H9 (cell line): Measurements from ENCODE around the gene CENPA. TPM values are rescaled to one million over a fixed set of nuclear protein-coding genes. Genes with fewer than 3 reads are reported as not detected.

ENCODE experiments used
- DNase-seq: peaks from one replicate; pipeline ENCODE4 v3.0.0-alpha.2; 2017
- H2AFZ ChIP-seq: one replicate; pipeline ENCODE4 v1.6.1; 2013; ENCODE audit warnings: mild to moderate bottlenecking, low read length, control low read depth, moderate library complexity
- H2AK5ac ChIP-seq: 2 replicates; pipeline ENCODE4 v1.6.1; 2013; ENCODE audit warnings: low read length, control low read depth, mixed read lengths; ENCODE audit not compliant: insufficient read length
- H2BK120ac ChIP-seq: one replicate; pipeline ENCODE4 v1.6.1; 2013; ENCODE audit warnings: low read depth, mild to moderate bottlenecking, low read length, control low read depth, inconsistent platforms; ENCODE audit not compliant: poor library complexity, severe bottlenecking
- H2BK12ac ChIP-seq: 2 replicates; pipeline ENCODE4 v1.6.1; 2013; ENCODE audit warnings: low read length, control low read depth, mixed read lengths, low read depth; ENCODE audit not compliant: insufficient read length
- H2BK15ac ChIP-seq: 2 replicates; pipeline ENCODE4 v1.6.1; 2013; ENCODE audit warnings: low read depth, low read length, control low read depth
- H2BK20ac ChIP-seq: one replicate; pipeline ENCODE4 v1.6.1; 2013; ENCODE audit warnings: low read depth, mild to moderate bottlenecking, low read length, control low read depth, inconsistent platforms; ENCODE audit not compliant: poor library complexity, severe bottlenecking
- H2BK5ac ChIP-seq: 2 replicates; pipeline ENCODE4 v1.6.1; 2013; ENCODE audit warnings: low read length, control low read depth, mixed read lengths; ENCODE audit not compliant: insufficient read length
- H3K14ac ChIP-seq: 2 replicates; pipeline ENCODE4 v1.6.1; 2013; ENCODE audit warnings: low read length, control low read depth; ENCODE audit not compliant: insufficient read depth
- H3K18ac ChIP-seq: 2 replicates; pipeline ENCODE4 v1.6.1; 2013; ENCODE audit warnings: low read depth, mild to moderate bottlenecking, mixed read lengths, low read length, control low read depth; ENCODE audit not compliant: insufficient read length
- H3K23ac ChIP-seq: 2 replicates; pipeline ENCODE4 v1.6.1; 2013; ENCODE audit warnings: low read length, control low read depth, mixed read lengths, low read depth; ENCODE audit not compliant: insufficient read length
- H3K23me2 ChIP-seq: 2 replicates; pipeline ENCODE4 v1.6.1; 2013; ENCODE audit warnings: low read depth, mild to moderate bottlenecking, mixed read lengths, low read length, control low read depth; ENCODE audit not compliant: insufficient read length, poor library complexity, severe bottlenecking
- H3K27ac ChIP-seq: 2 replicates; pipeline ENCODE4 v1.5.1; 2013; ENCODE audit warnings: low read length, control low read depth, mixed read lengths, low read depth; ENCODE audit not compliant: insufficient read length
- H3K27me3 ChIP-seq: 2 replicates; pipeline ENCODE4 v1.6.1; 2013; ENCODE audit warnings: low read length, control low read depth, inconsistent platforms; ENCODE audit not compliant: insufficient read depth
- H3K4ac ChIP-seq: 2 replicates; pipeline ENCODE4 v1.6.1; 2013; ENCODE audit warnings: low read depth, mild to moderate bottlenecking, control low read depth, inconsistent platforms, low read length, moderate library complexity
- H3K4me1 ChIP-seq: 2 replicates; pipeline ENCODE4 v1.6.1; 2013; ENCODE audit warnings: low read length, control low read depth, inconsistent platforms; ENCODE audit not compliant: insufficient read depth
- H3K4me2 ChIP-seq: 2 replicates; pipeline ENCODE4 v1.6.1; 2013; ENCODE audit warnings: low read length, control low read depth, mixed read lengths; ENCODE audit not compliant: insufficient read length, insufficient read depth
- H3K56ac ChIP-seq: 2 replicates; pipeline ENCODE4 v1.6.1; 2013; ENCODE audit warnings: low read depth, mild to moderate bottlenecking, mixed read lengths, low read length, control low read depth; ENCODE audit not compliant: insufficient read length
- H3K79me1 ChIP-seq: 2 replicates; pipeline ENCODE4 v1.6.1; 2013; ENCODE audit warnings: low read depth, mild to moderate bottlenecking, moderate library complexity, low read length, control low read depth, inconsistent platforms; ENCODE audit not compliant: insufficient read depth, poor library complexity, severe bottlenecking
- H3K79me2 ChIP-seq: 2 replicates; pipeline ENCODE4 v1.6.1; 2013; ENCODE audit warnings: low read length, control low read depth, inconsistent platforms; ENCODE audit not compliant: insufficient read depth
- H3K9ac ChIP-seq: 2 replicates; pipeline ENCODE4 v1.6.1; 2013; ENCODE audit warnings: low read length, control low read depth, mixed read lengths; ENCODE audit not compliant: insufficient read length; ENCODE audit errors: extremely low read depth
- H3K9me3 ChIP-seq: one replicate; pipeline ENCODE4 v1.6.1; 2013; ENCODE audit warnings: low read depth, low read length, inconsistent platforms; ENCODE audit not compliant: control insufficient read depth
- H3T11ph ChIP-seq: one replicate; pipeline ENCODE4 v1.6.1; 2013; ENCODE audit warnings: mild to moderate bottlenecking, low read length, control low read depth, inconsistent platforms
- H4K20me1 ChIP-seq: one replicate; pipeline ENCODE4 v1.6.1; 2013; ENCODE audit not compliant: control insufficient read depth, insufficient read length, insufficient read depth
- H4K5ac ChIP-seq: 2 replicates; pipeline ENCODE4 v1.6.1; 2013; ENCODE audit warnings: low read depth, mild to moderate bottlenecking, mixed read lengths, low read length, control low read depth; ENCODE audit not compliant: insufficient read length
- H4K8ac ChIP-seq: replicated peaks from 2 replicates; pipeline ENCODE4 v1.6.1; 2013; ENCODE audit warnings: low read length, control low read depth, mixed read lengths, low read depth; ENCODE audit not compliant: insufficient read length
- H4K91ac ChIP-seq: 2 replicates; pipeline ENCODE4 v1.6.1; 2013; ENCODE audit warnings: low read depth, mild to moderate bottlenecking, moderate library complexity, mixed read lengths, low read length, control low read depth; ENCODE audit not compliant: insufficient read length
- H3K27ac Mint-ChIP-seq, 3 experiments: 2 replicates in 2 of 3; 3 replicates in 1 of 3; pipeline ENCODE4 v1.8.0; 2020 to 2021; ENCODE audit warnings: mixed read lengths in 3 of 3, mild to moderate bottlenecking in 1 of 3, moderate library complexity in 1 of 3
- H3K27me3 Mint-ChIP-seq: 2 replicates; pipeline ENCODE4 v1.8.0; 2021; ENCODE audit warnings: low read depth, mild to moderate bottlenecking, moderate library complexity, mixed read lengths
- H3K36me3 Mint-ChIP-seq, 3 experiments: 2 replicates in 2 of 3; 3 replicates in 1 of 3; pipeline ENCODE4 v1.8.0; 2020 to 2021; ENCODE audit warnings: low read depth in 3 of 3, mixed read lengths in 3 of 3; ENCODE audit not compliant: insufficient read depth in 1 of 3
- H3K4me1 Mint-ChIP-seq, 2 experiments: 2 replicates each; pipeline ENCODE4 v1.8.0; 2020; ENCODE audit warnings: mixed read lengths in 2 of 2
- H3K4me3 Mint-ChIP-seq, 2 experiments: 2 replicates in 1 of 2; 3 replicates in 1 of 2; pipeline ENCODE4 v1.8.0; 2020 to 2021; ENCODE audit warnings: mild to moderate bottlenecking in 2 of 2, mixed read lengths in 2 of 2, moderate library complexity in 1 of 2
- H3K9me3 Mint-ChIP-seq, 2 experiments: 2 replicates in 1 of 2; 3 replicates in 1 of 2; pipeline ENCODE4 v1.8.0; 2020; ENCODE audit warnings: mild to moderate bottlenecking in 2 of 2, mixed read lengths in 2 of 2, moderate library complexity in 1 of 2
- WGBS: extraction: QIAGEN DNeasy Blood & Tissue Kit; methylation state at CpG from one replicate; pipeline ENCODE4 v1.1.7; 2013; ENCODE audit warnings: missing lambda C conversion rate, low lambda C conversion rate, mixed read lengths; ENCODE audit not compliant: insufficient read length; ENCODE audit errors: extremely low coverage; 5-methylcytosine and 5-hydroxymethylcytosine counted together
- total RNA-seq: library from RNA; stranded (reverse); gene quantifications from 2 replicates; pipeline ENCODE4 v1.2.1, GENCODE V29; 2021
- TF ChIP-seq, protein P1 (sequence below): fragments of 200-600 bp; sonication (generic); conservative IDR thresholded peaks from 3 replicates; pipeline ENCODE4 v1.8.0; 2021; ENCODE audit warnings: antibody characterized with exemption, mild to moderate bottlenecking

Gene CENPA
- total RNA-seq, 1 experiment from 2014 or later: 19.3 TPM

DNA sequence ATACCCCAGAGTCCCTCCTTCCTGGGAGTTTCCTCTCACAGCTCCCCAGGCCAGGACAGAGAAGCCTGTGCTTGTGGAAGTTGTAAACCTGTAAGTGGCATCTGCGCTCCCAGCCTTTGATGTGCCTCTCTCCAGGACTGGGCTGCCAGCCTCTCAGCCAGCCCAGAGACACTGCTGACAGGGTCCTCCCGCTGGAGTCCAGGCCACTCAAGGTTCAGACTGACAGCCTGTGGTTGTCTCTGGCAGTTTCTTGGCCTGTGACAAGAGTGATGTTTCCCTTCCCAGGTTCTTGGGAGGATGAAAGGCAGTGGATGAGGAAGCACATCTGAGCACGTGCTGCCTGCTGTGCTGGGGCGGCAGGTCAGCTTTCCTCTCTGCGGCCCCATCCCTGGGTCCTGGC, 18.7 kb upstream of the CENPA start:
- no peaks in the 10 kb centered on the region for H3K36me3 Mint-ChIP-seq
- Histone ChIP-seq H3K4me2 (no peak overlapping the region), H3K27me3 (no peaks in the 10 kb centered on the region), H2BK12ac (no peak overlapping the region), H4K20me1 (no peaks in the 10 kb centered on the region), H3K23ac (no peak overlapping the region), H3K23me2 (peaks cover 4% of the 10 kb centered on the region), H2AK5ac (no peak overlapping the region), H3K4ac (no peak overlapping the region), H3K14ac (no peak overlapping the region), H3T11ph (no peak overlapping the region), H3K18ac (no peak overlapping the region), H3K79me2 (no peaks in the 10 kb centered on the region), H3K79me1 (no peaks in the 10 kb centered on the region), H3K9me3 (no peaks in the 10 kb centered on the region), H3K56ac (no peak overlapping the region), H2BK15ac (no peak overlapping the region), H3K9ac (no peak overlapping the region), H2BK20ac (no peak overlapping the region), H2AFZ (no peak overlapping the region), H4K8ac (no peak overlapping the region), H4K5ac (no peak overlapping the region), H3K27ac (no peak overlapping the region), H2BK5ac (no peak overlapping the region), H4K91ac (no peak overlapping the region), H3K4me1 (peaks cover 2% of the 10 kb centered on the region; the same call in 1 of the 2 replicates), H2BK120ac (no peak overlapping the region)
- H3K27ac Mint-ChIP-seq: peak overlapping the region in 1 of 3 experiments; percentile 1; a peak in 1 of 7 replicates
- TF ChIP-seq, protein P1, sequence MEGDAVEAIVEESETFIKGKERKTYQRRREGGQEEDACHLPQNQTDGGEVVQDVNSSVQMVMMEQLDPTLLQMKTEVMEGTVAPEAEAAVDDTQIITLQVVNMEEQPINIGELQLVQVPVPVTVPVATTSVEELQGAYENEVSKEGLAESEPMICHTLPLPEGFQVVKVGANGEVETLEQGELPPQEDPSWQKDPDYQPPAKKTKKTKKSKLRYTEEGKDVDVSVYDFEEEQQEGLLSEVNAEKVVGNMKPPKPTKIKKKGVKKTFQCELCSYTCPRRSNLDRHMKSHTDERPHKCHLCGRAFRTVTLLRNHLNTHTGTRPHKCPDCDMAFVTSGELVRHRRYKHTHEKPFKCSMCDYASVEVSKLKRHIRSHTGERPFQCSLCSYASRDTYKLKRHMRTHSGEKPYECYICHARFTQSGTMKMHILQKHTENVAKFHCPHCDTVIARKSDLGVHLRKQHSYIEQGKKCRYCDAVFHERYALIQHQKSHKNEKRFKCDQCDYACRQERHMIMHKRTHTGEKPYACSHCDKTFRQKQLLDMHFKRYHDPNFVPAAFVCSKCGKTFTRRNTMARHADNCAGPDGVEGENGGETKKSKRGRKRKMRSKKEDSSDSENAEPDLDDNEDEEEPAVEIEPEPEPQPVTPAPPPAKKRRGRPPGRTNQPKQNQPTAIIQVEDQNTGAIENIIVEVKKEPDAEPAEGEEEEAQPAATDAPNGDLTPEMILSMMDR: no peak
- no peaks in the 10 kb centered on the region; a peak in 1 of 5 replicates for H3K9me3 Mint-ChIP-seq
- H3K4me1 Mint-ChIP-seq: peaks cover 12 to 16% of the 10 kb centered on the region in 2 experiments
- H3K4me3 Mint-ChIP-seq: no peak overlapping the region
- WGBS: no CpG with 5 or more reads among the region's 5 CpGs
- no peak for DNase-seq
- peaks cover 11% of the 10 kb centered on the region for H3K27me3 Mint-ChIP-seq
